HepG2 (cell line): ENCODE results near the gene GLCE. TPM values are rescaled to one million over a fixed set of nuclear protein-coding genes. Genes with fewer than 3 reads are reported as not detected.
A peak's percentile ranks its signal among the peaks of the same experiment; 100 is the strongest.

Source experiments
- AGO1 ChIP-seq: fragments of 200-400 bp; formaldehyde crosslinking; IDR thresholded peaks from 2 replicates; pipeline ENCODE4 v1.6.1; 2017; ENCODE audit warnings: mild to moderate bottlenecking, low read depth, low read length, moderate library complexity; ENCODE audit not compliant: poor library complexity, severe bottlenecking
- BORCS8-MEF2B ChIP-seq: sonication (generic); formaldehyde crosslinking; IDR thresholded peaks from 2 replicates; pipeline ENCODE4 v1.8.0; 2022; ENCODE audit warnings: mild to moderate bottlenecking, missing genetic modification reagents
- CREM ChIP-seq, 2 experiments: sonication (generic) in 1 of 2; formaldehyde crosslinking in 1 of 2; IDR thresholded peaks; 2 replicates each; pipeline versions ENCODE4 v1.4.0 to v1.6.1; 2016 to 2020; ENCODE audit warnings: antibody characterized with exemption in 1 of 2, mild to moderate bottlenecking in 1 of 2, missing genetic modification reagents in 1 of 2
- HES4 ChIP-seq: sonication (generic); formaldehyde crosslinking; IDR thresholded peaks from 2 replicates; pipeline ENCODE4 v1.9.0; 2021; ENCODE audit warnings: mild to moderate bottlenecking, missing genetic modification reagents, borderline replicate concordance
- HMG20B ChIP-seq: conservative IDR thresholded peaks from 2 replicates; pipeline ENCODE4 v1.6.1; 2016; ENCODE audit warnings: missing genetic modification reagents, missing compliant biosample characterization
- KDM5B ChIP-seq: sonication (generic); formaldehyde crosslinking; IDR thresholded peaks from 2 replicates; pipeline ENCODE4 v1.4.0; 2020; ENCODE audit warnings: missing genetic modification reagents, mild to moderate bottlenecking, borderline replicate concordance
- MYC ChIP-seq: sonication (generic); formaldehyde crosslinking; IDR thresholded peaks from 2 replicates; pipeline ENCODE4 v1.9.0; 2021; ENCODE audit warnings: missing genetic modification reagents, borderline replicate concordance
- NAIF1 ChIP-seq: sonication (generic); formaldehyde crosslinking; IDR thresholded peaks from 2 replicates; pipeline ENCODE4 v1.5.0; 2020; ENCODE audit warnings: mild to moderate bottlenecking, missing genetic modification reagents, borderline replicate concordance
- PAXIP1 ChIP-seq: sonication (generic); formaldehyde crosslinking; conservative IDR thresholded peaks from 2 replicates; pipeline ENCODE4 v1.4.0; 2020; ENCODE audit warnings: mild to moderate bottlenecking, missing genetic modification reagents, moderate library complexity
- RARA ChIP-seq: IDR thresholded peaks from 2 replicates; pipeline ENCODE4 v1.6.1; 2016; ENCODE audit warnings: missing genetic modification reagents, missing compliant biosample characterization
- RXRA ChIP-seq: sonication (generic); formaldehyde crosslinking; IDR thresholded peaks from 2 replicates; pipeline ENCODE4 v1.5.1; 2020; ENCODE audit warnings: missing genetic modification reagents
- TAF15 ChIP-seq: fragments of 200-400 bp; formaldehyde crosslinking; IDR thresholded peaks from one replicate; pipeline ENCODE4 v1.6.1; 2018; ENCODE audit warnings: mild to moderate bottlenecking, low read depth, low read length; ENCODE audit not compliant: poor library complexity, severe bottlenecking
- TFAP4 ChIP-seq: sonication (generic); IDR thresholded peaks from 2 replicates; pipeline ENCODE4 v1.6.1; 2016; ENCODE audit warnings: low read depth, borderline replicate concordance
- THAP8 ChIP-seq: sonication (generic); formaldehyde crosslinking; IDR thresholded peaks from 2 replicates; pipeline ENCODE4 v1.5.1; 2020; ENCODE audit warnings: missing genetic modification reagents, mild to moderate bottlenecking, borderline replicate concordance
- ZMAT3 ChIP-seq: sonication (generic); formaldehyde crosslinking; conservative IDR thresholded peaks from 2 replicates; pipeline ENCODE4 v1.7.0; 2021; ENCODE audit warnings: missing genetic modification reagents
- ZNF430 ChIP-seq: sonication (generic); formaldehyde crosslinking; IDR thresholded peaks from 2 replicates; pipeline ENCODE4 v1.9.0; 2021; ENCODE audit warnings: mild to moderate bottlenecking, missing genetic modification reagents
- ZNF609 ChIP-seq: sonication (generic); formaldehyde crosslinking; IDR thresholded peaks from 2 replicates; pipeline ENCODE4 v1.4.0; 2020; ENCODE audit warnings: mild to moderate bottlenecking, missing genetic modification reagents, borderline replicate concordance
- ZNF713 ChIP-seq: sonication (generic); formaldehyde crosslinking; IDR thresholded peaks from 2 replicates; pipeline ENCODE4 v1.4.0; 2020; ENCODE audit warnings: mild to moderate bottlenecking, missing genetic modification reagents
- ZNF780A ChIP-seq: sonication (generic); formaldehyde crosslinking; IDR thresholded peaks from 2 replicates; pipeline ENCODE4 v1.8.0; 2022; ENCODE audit warnings: mild to moderate bottlenecking, missing genetic modification reagents, moderate library complexity
- ZNF850 ChIP-seq: sonication (generic); formaldehyde crosslinking; conservative IDR thresholded peaks from 2 replicates; pipeline ENCODE4 v1.9.0; 2021; ENCODE audit warnings: mild to moderate bottlenecking, missing genetic modification reagents
- polyA plus RNA-seq, 8 experiments: library from polyadenylated mRNA; depleted of rRNA in 3 of 8; stranded (reverse) in 7 of 8; unstranded in 1 of 8; fragments of >200 nt; fragmentation: Illumina TruSeq in 4 of 8; extraction: Trizol in 4 of 8; gene quantifications; 2 replicates each; pipeline versions ENCODE4 v1.2.1 to v1.2.3, GENCODE V29; 2011 to 2016; ENCODE audit warnings: low read depth in 4 of 8, missing spikeins in 1 of 8, mixed read lengths in 1 of 8; ENCODE audit not compliant: insufficient read depth in 1 of 8
- total RNA-seq, 5 experiments: library from RNA; depleted of rRNA; stranded (reverse); fragments of >200 nt; fragmentation: Illumina TruSeq; extraction: Trizol; gene quantifications; 2 replicates each; pipeline ENCODE4 v1.2.3, GENCODE V29; 2016; ENCODE audit warnings: low read depth in 1 of 5

GLCE gene
- total and polyA plus RNA-seq, 2 of the 13 experiments (the other 11 are each of a cell fraction or from before 2014, with no cell fraction given) = 12.9 to 23.4 TPM

- TF ChIP-seq PAXIP1 (CRISPR knock-in tag) (peak; percentile 65), ZMAT3 (0 out of 2 replicates have a peak, but pooled peaks have one; percentile 68), AGO1 (no peak), ZNF609 (CRISPR knock-in tag) (no peak), HES4 (CRISPR knock-in tag) (no peak), HMG20B (CRISPR knock-in tag) (no peak), RXRA (CRISPR knock-in tag) (0 out of 2 replicates have a peak, but pooled peaks have one; percentile 15), TAF15 (no peak), THAP8 (no peak), RARA (CRISPR knock-in tag) (peak; percentile 55), NAIF1 (no peak), KDM5B (CRISPR knock-in tag) (peak; percentile 42; the same call in 1 of the 2 replicates), ZNF850 (CRISPR knock-in tag) (no peak), ZNF713 (CRISPR knock-in tag) (no peak), TFAP4 (no peak; the same call in 1 of the 2 replicates), CREM (IDR thresholded peaks at IDR 0.05) (peak; percentile 23; the same call in 1 of the 2 replicates), CREM (CRISPR knock-in tag; IDR thresholded peaks at IDR 0.05) (no peak), ZNF430 (CRISPR knock-in tag) (peak; percentile 77; the same call in 1 of the 2 replicates), ZNF780A (CRISPR knock-in tag) (no peak), BORCS8-MEF2B (CRISPR knock-in tag) (peak; percentile 63; the same call in 1 of the 2 replicates), MYC (CRISPR knock-in tag) (peak; percentile 53)
Measured at GRCh38 chr15:69222002-69222474, 61.6 kb downstream of the GLCE start (continued).
